Mesendoderm (in vitro differentiated cells): ENCODE data around the gene TGFBR2.
A peak's percentile ranks its signal among the peaks of the same experiment; 100 is the strongest.
"Not testable (repeated sequence)": the region's sequence is repeated elsewhere in the genome, so short reads cannot be mapped to it uniquely, and the experiment has no call there.

ENCODE experiments used
- DNase-seq: peaks from one replicate; pipeline ENCODE4 v3.0.0; 2013
- H2AK5ac ChIP-seq: 2 replicates; pipeline ENCODE4 v1.6.1; 2013; ENCODE audit warnings: low read length, inconsistent platforms
- H2BK120ac ChIP-seq: 2 replicates; pipeline ENCODE4 v1.6.1; 2013; ENCODE audit warnings: low read depth, mild to moderate bottlenecking, low read length, moderate library complexity, mixed read lengths
- H2BK15ac ChIP-seq: replicated peaks from 2 replicates; pipeline ENCODE4 v1.6.1; 2013; ENCODE audit warnings: low read depth, mild to moderate bottlenecking, moderate library complexity
- H2BK5ac ChIP-seq: 2 replicates; pipeline ENCODE4 v1.6.1; 2013; ENCODE audit warnings: low read length, inconsistent platforms
- H3K18ac ChIP-seq: 2 replicates; pipeline ENCODE4 v1.6.1; 2013; ENCODE audit warnings: mild to moderate bottlenecking, low read length, mixed read lengths
- H3K23ac ChIP-seq: one replicate; pipeline ENCODE4 v1.6.1; 2013; ENCODE audit warnings: low read length
- H3K27ac ChIP-seq: 2 replicates; pipeline ENCODE4 v1.5.1; 2013; ENCODE audit warnings: low read depth, mild to moderate bottlenecking, inconsistent platforms, low read length, moderate library complexity
- H3K27me3 ChIP-seq: 2 replicates; pipeline ENCODE4 v1.6.1; 2013; ENCODE audit warnings: low read length, control low read depth, mild to moderate bottlenecking, inconsistent platforms; ENCODE audit not compliant: insufficient read depth, poor library complexity
- H3K36me3 ChIP-seq: 2 replicates; pipeline ENCODE4 v1.6.1; 2013; ENCODE audit warnings: low read length, inconsistent platforms; ENCODE audit not compliant: control insufficient read depth, insufficient read depth
- H3K4ac ChIP-seq: one replicate; pipeline ENCODE4 v1.6.1; 2013; ENCODE audit warnings: low read depth, mild to moderate bottlenecking, low read length, moderate library complexity
- H3K4me1 ChIP-seq: 2 replicates; pipeline ENCODE4 v1.6.1; 2013; ENCODE audit warnings: low read depth, low read length, inconsistent platforms; ENCODE audit not compliant: control insufficient read depth
- H3K4me2 ChIP-seq: 2 replicates; pipeline ENCODE4 v1.6.1; 2013; ENCODE audit warnings: low read length
- H3K4me3 ChIP-seq: 2 replicates; pipeline ENCODE4 v1.5.1; 2013; ENCODE audit warnings: mild to moderate bottlenecking, low read length
- H3K56ac ChIP-seq: one replicate; pipeline ENCODE4 v1.6.1; 2013; ENCODE audit warnings: low read length
- H3K79me1 ChIP-seq: 2 replicates; pipeline ENCODE4 v1.6.1; 2013; ENCODE audit warnings: low read length, inconsistent platforms
- H3K79me2 ChIP-seq: 2 replicates; pipeline ENCODE4 v1.6.1; 2013; ENCODE audit warnings: mild to moderate bottlenecking, low read length; ENCODE audit not compliant: control insufficient read depth, insufficient read depth
- H3K9ac ChIP-seq: 2 replicates; pipeline ENCODE4 v1.6.1; 2013; ENCODE audit warnings: low read length, inconsistent platforms
- H4K5ac ChIP-seq: one replicate; pipeline ENCODE4 v1.6.1; 2013; ENCODE audit warnings: low read length
- H4K8ac ChIP-seq: one replicate; pipeline ENCODE4 v1.6.1; 2013; ENCODE audit warnings: low read depth, mild to moderate bottlenecking, control low read depth, low read length, moderate library complexity
- WGBS: extraction: QIAGEN DNeasy Blood & Tissue Kit; methylation state at CpG from one replicate; pipeline ENCODE4 v1.1.7; 2013; ENCODE audit warnings: low lambda C conversion rate, missing lambda C conversion rate; ENCODE audit not compliant: insufficient coverage; ENCODE audit errors: extremely low coverage; 5-methylcytosine and 5-hydroxymethylcytosine counted together

Gene TGFBR2

GRCh38 chr3:30667280-30667651 is 60.9 kb downstream of the TGFBR2 start:
- Histone ChIP-seq H3K4me2 (no peak overlapping the region), H3K79me2 (no peaks in the 10 kb centered on the region), H2BK120ac (no peak overlapping the region), H2AK5ac (no peak overlapping the region), H3K4ac (no peak overlapping the region), H3K56ac (no peak overlapping the region), H2BK5ac (no peak overlapping the region), H3K9ac (no peak overlapping the region), H4K8ac (no peak overlapping the region), H3K27ac (no peak overlapping the region), H3K18ac (no peak overlapping the region), H3K23ac (no peak overlapping the region), H3K4me1 (peaks cover 7% of the 10 kb centered on the region), H3K27me3 (no peaks in the 10 kb centered on the region), H2BK15ac (no peak overlapping the region), H3K36me3 (peaks cover 4% of the 10 kb centered on the region), H3K79me1 (no peaks in the 10 kb centered on the region), H4K5ac (no peak overlapping the region), H3K4me3 (no peak overlapping the region)
- peak; percentile 95 for DNase-seq
- no CpG with 5 or more reads among the region's 1 CpG for WGBS

- no CpG with 5 or more reads among the region's 5 CpGs for WGBS
- Histone ChIP-seq H2AK5ac (no peak overlapping the region), H3K4me2 (no peak overlapping the region), H4K8ac (no peak overlapping the region), H3K18ac (no peak overlapping the region), H3K27me3 (no peaks in the 10 kb centered on the region), H2BK5ac (no peak overlapping the region), H3K4me1 (peaks cover 7% of the 10 kb centered on the region), H3K9ac (no peak overlapping the region), H3K27ac (no peak overlapping the region), H3K56ac (no peak overlapping the region), H3K36me3 (peaks cover 9% of the 10 kb centered on the region), H3K4me3 (no peak overlapping the region), H3K79me1 (no peaks in the 10 kb centered on the region), H2BK120ac (no peak overlapping the region), H3K23ac (no peak overlapping the region), H3K79me2 (no peaks in the 10 kb centered on the region), H4K5ac (no peak overlapping the region), H2BK15ac (peak overlapping the region; percentile 36), H3K4ac (no peak overlapping the region)
- peak; percentile 52 for DNase-seq
Observed at GRCh38 chr3:30668051-30668609, 61.7 kb downstream of the TGFBR2 start.

- not testable (repeated sequence) for H4K8ac ChIP-seq, H2BK120ac ChIP-seq, H3K18ac ChIP-seq, H3K23ac ChIP-seq, H3K9ac ChIP-seq, H4K5ac ChIP-seq, H3K27ac ChIP-seq, H3K4me2 ChIP-seq, H2AK5ac ChIP-seq, H3K4me1 ChIP-seq, H3K27me3 ChIP-seq, H3K79me2 ChIP-seq, H2BK15ac ChIP-seq, H3K56ac ChIP-seq, H3K4ac ChIP-seq, H3K36me3 ChIP-seq, H2BK5ac ChIP-seq, H3K79me1 ChIP-seq, H3K4me3 ChIP-seq
- no CpG with 5 or more reads among the region's 7 CpGs for WGBS
- peak; percentile 25 for DNase-seq
Observed at GRCh38 chr3:30669360-30669934, 63.0 kb downstream of the TGFBR2 start.

- no peak overlapping the region for H4K5ac ChIP-seq
- H3K36me3 ChIP-seq = peaks cover 11% of the 10 kb centered on the region
- H3K4me3 ChIP-seq = no peak overlapping the region
- no peaks in the 10 kb centered on the region for H3K79me1 ChIP-seq
- no peak overlapping the region for H3K18ac ChIP-seq
- no peak overlapping the region for H3K27ac ChIP-seq
- H3K23ac ChIP-seq = no peak overlapping the region
- no peak overlapping the region for H4K8ac ChIP-seq
- no peaks in the 10 kb centered on the region for H3K79me2 ChIP-seq
- H2AK5ac ChIP-seq = no peak overlapping the region
- no peak overlapping the region for H3K56ac ChIP-seq
- no peaks in the 10 kb centered on the region for H3K27me3 ChIP-seq
- no peak overlapping the region for H3K9ac ChIP-seq
- no peak overlapping the region for H3K4ac ChIP-seq
- no peak for DNase-seq
- no peak overlapping the region for H3K4me2 ChIP-seq
- no peak overlapping the region for H2BK15ac ChIP-seq
- H2BK120ac ChIP-seq = no peak overlapping the region
- H2BK5ac ChIP-seq = no peak overlapping the region
- H3K4me1 ChIP-seq = peaks cover 5% of the 10 kb centered on the region
Observed at GRCh38 chr3:30670292-30670691, 63.9 kb downstream of the TGFBR2 start.

GRCh38 chr3:30671527-30672286 is 65.3 kb downstream of the TGFBR2 start:
- Histone ChIP-seq H3K4me1 (peaks cover 5% of the 10 kb centered on the region), H2BK120ac (no peak overlapping the region), H3K4me3 (no peak overlapping the region), H3K4me2 (no peak overlapping the region), H3K27me3 (no peaks in the 10 kb centered on the region), H3K79me1 (no peaks in the 10 kb centered on the region), H3K27ac (no peak overlapping the region), H2BK5ac (no peak overlapping the region), H3K56ac (no peak overlapping the region), H3K36me3 (peaks cover 11% of the 10 kb centered on the region), H3K18ac (no peak overlapping the region), H4K8ac (no peak overlapping the region), H3K4ac (no peak overlapping the region), H3K23ac (no peak overlapping the region), H2AK5ac (no peak overlapping the region), H3K79me2 (no peaks in the 10 kb centered on the region), H3K9ac (no peak overlapping the region), H4K5ac (no peak overlapping the region), H2BK15ac (no peak overlapping the region)
- no peak for DNase-seq
- WGBS = no CpG with 5 or more reads among the region's 20 CpGs
